ENCODE measurements around the gene MARK2. TPM values are rescaled to one million over a fixed set of nuclear protein-coding genes. Genes with fewer than 3 reads are reported as not detected.

MARK2 gene
- total RNA-seq, 2 experiments from 2014 or later, result 23.3 to 24.5 TPM

DNA sequence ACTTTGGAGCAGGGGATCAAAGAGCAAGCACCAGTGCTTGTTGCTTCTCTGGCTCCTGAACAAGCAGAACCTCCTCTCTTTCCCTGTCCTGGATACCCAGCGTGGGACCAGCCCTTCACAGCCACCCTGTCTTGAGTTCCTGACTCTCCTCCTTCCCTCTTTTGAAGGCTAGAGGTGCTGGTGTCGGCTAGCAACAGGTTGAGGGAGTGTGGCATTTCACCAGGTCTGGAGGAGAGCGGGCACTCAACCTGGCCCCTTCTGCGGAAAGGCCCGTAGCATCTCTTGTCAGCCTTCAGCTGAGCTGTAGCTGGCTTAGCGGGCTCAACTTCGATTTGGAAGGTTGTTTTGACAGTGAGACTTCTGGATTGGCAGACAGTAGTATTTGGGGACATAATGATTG is 51.5 kb downstream of the MARK2 start:
- Mint-ChIP-seq H3K9me3 (no peaks in the 10 kb centered on the region), H3K27ac (no peak overlapping the region), H3K36me3 (ENCODE audit: low read depth) (peaks cover 16% of the 10 kb centered on the region), H3K4me3 (no peak overlapping the region), H3K27me3 (no peaks in the 10 kb centered on the region), H3K4me1 (ENCODE audit: low read depth) (peaks cover 62% of the 10 kb centered on the region)
- intact Hi-C loops (cut with micrococcal nuclease), result loop anchor here (10.0 kb wide), 1 partner anchor 46 kb away; no protein-coding TSS in a partner anchor
- DNase-seq (no peak), ATAC-seq (no peak)
- TF ChIP-seq, protein P1, sequence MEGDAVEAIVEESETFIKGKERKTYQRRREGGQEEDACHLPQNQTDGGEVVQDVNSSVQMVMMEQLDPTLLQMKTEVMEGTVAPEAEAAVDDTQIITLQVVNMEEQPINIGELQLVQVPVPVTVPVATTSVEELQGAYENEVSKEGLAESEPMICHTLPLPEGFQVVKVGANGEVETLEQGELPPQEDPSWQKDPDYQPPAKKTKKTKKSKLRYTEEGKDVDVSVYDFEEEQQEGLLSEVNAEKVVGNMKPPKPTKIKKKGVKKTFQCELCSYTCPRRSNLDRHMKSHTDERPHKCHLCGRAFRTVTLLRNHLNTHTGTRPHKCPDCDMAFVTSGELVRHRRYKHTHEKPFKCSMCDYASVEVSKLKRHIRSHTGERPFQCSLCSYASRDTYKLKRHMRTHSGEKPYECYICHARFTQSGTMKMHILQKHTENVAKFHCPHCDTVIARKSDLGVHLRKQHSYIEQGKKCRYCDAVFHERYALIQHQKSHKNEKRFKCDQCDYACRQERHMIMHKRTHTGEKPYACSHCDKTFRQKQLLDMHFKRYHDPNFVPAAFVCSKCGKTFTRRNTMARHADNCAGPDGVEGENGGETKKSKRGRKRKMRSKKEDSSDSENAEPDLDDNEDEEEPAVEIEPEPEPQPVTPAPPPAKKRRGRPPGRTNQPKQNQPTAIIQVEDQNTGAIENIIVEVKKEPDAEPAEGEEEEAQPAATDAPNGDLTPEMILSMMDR (IDR thresholded peaks at IDR 0.05), result no peak
- ChIA-PET POLR2A (interaction anchor here (1.2 kb wide), 2 partner anchors 40 to 47 kb away, joined by 4 read pairs; no protein-coding TSS in a partner anchor), CTCF (interaction anchor here (1.6 to 5.1 kb wide), 2 partner anchors 11 to 53 kb away, joined by 3 to 23 read pairs; no protein-coding TSS in a partner anchor)

- no peaks in the 10 kb centered on the region for H3K27me3 Mint-ChIP-seq
- no peak overlapping the region for H3K27ac Mint-ChIP-seq
- ChIA-PET POLR2A (interaction anchor here (0.7 kb wide), 1 partner anchor 51 kb away, joined by 3 read pairs; no protein-coding TSS in a partner anchor), CTCF (interaction anchor here (1.0 to 1.6 kb wide), 6 partner anchors 13 to 55 kb away, joined by 3 to 16 read pairs (median 4); no protein-coding TSS in a partner anchor)
- no peaks in the 10 kb centered on the region for H3K9me3 Mint-ChIP-seq
- H3K36me3 Mint-ChIP-seq (ENCODE audit: low read depth), result peaks cover 30% of the 10 kb centered on the region
- H3K4me1 Mint-ChIP-seq (ENCODE audit: low read depth), result peaks cover 61% of the 10 kb centered on the region
- TF ChIP-seq, protein P1 (IDR thresholded peaks at IDR 0.05), result no peak
- no peak overlapping the region for H3K4me3 Mint-ChIP-seq
- ATAC-seq (no peak), DNase-seq (no peak)
- intact Hi-C loops (cut with micrococcal nuclease), result loop anchor here (10.0 kb wide), 1 partner anchor 47 kb away; no protein-coding TSS in a partner anchor
Observed at GRCh38 chr11:63892228-63892627, 53.3 kb downstream of the MARK2 start.

DNA sequence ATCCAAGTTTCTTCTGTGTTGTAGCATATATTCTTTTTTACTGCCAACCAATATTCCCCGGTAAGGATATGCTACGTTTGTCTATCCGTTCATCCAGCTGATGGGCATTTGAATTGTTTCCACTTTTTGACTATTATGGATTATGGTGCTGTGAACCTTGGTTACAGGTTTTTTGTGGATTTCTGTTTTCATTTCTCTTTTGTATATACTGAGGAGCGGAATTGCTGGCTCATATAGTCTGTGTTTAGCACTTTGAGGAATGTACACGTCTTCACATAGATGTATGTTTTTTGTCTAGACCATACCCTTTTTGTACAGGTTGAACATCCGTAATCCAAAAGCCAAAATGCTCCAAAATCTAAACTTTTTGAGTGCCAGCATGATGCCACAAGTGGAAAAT is 54.4 kb downstream of the MARK2 start:
- TF ChIP-seq, protein P1 (IDR thresholded peaks at IDR 0.05), result no peak
- ATAC-seq (no peak), DNase-seq (no peak)
- Mint-ChIP-seq H3K9me3 (no peaks in the 10 kb centered on the region), H3K4me1 (ENCODE audit: low read depth) (peaks cover 50% of the 10 kb centered on the region), H3K36me3 (ENCODE audit: low read depth) (peaks cover 36% of the 10 kb centered on the region), H3K27ac (no peak overlapping the region), H3K27me3 (no peaks in the 10 kb centered on the region), H3K4me3 (no peak overlapping the region)
- POLR2A ChIA-PET, result no interaction called here
- CTCF ChIA-PET, result interaction anchor here (1.5 to 1.6 kb wide), 3 partner anchors 13 to 53 kb away, joined by 3 to 5 read pairs (median 5); no protein-coding TSS in a partner anchor
- intact Hi-C loops (cut with micrococcal nuclease), result loop anchor here (10.0 kb wide), 1 partner anchor 49 kb away; no protein-coding TSS in a partner anchor

- DNase-seq, result no peak
- H3K27me3 Mint-ChIP-seq, result no peaks in the 10 kb centered on the region
- H3K4me3 Mint-ChIP-seq, result no peak overlapping the region
- ChIA-PET CTCF (interaction anchor here (0.6 to 2.9 kb wide), 4 partner anchors 21 to 300 kb away, joined by 3 to 20 read pairs (median 3); partner anchors contain the start of gene MARK2), POLR2A (interaction anchor here (0.6 kb wide), 1 partner anchor 15 kb away, joined by 4 read pairs; no protein-coding TSS in a partner anchor)
- H3K9me3 Mint-ChIP-seq, result no peaks in the 10 kb centered on the region
- no peak for ATAC-seq
- intact Hi-C loops (cut with micrococcal nuclease), result loop anchor here (10.0 kb wide), 1 partner anchor 51 kb away; no protein-coding TSS in a partner anchor
- H3K36me3 Mint-ChIP-seq (ENCODE audit: low read depth), result peaks cover 49% of the 10 kb centered on the region
- H3K4me1 Mint-ChIP-seq (ENCODE audit: low read depth), result peaks cover 23% of the 10 kb centered on the region
- TF ChIP-seq, protein P1 (IDR thresholded peaks at IDR 0.05), result no peak
- no peak overlapping the region for H3K27ac Mint-ChIP-seq
Observed at GRCh38 chr11:63896071-63896470, 57.2 kb downstream of the MARK2 start.
